Activated CD4-positive, alpha-beta T cell treated with anti-CD3 and anti-CD28 coated beads, Interleukin-2, Interleukin-6, amounts not matched to agents 100 ng/mL and 50 ng/mL, durations not matched to agents 16 hours and 8 hours (primary cell): Measurements from ENCODE around the gene SH3PXD2A.

Experiments
- DNase-seq: peaks from one replicate; pipeline ENCODE4 v3.0.0-alpha.2; 2020

SH3PXD2A gene

DNA sequence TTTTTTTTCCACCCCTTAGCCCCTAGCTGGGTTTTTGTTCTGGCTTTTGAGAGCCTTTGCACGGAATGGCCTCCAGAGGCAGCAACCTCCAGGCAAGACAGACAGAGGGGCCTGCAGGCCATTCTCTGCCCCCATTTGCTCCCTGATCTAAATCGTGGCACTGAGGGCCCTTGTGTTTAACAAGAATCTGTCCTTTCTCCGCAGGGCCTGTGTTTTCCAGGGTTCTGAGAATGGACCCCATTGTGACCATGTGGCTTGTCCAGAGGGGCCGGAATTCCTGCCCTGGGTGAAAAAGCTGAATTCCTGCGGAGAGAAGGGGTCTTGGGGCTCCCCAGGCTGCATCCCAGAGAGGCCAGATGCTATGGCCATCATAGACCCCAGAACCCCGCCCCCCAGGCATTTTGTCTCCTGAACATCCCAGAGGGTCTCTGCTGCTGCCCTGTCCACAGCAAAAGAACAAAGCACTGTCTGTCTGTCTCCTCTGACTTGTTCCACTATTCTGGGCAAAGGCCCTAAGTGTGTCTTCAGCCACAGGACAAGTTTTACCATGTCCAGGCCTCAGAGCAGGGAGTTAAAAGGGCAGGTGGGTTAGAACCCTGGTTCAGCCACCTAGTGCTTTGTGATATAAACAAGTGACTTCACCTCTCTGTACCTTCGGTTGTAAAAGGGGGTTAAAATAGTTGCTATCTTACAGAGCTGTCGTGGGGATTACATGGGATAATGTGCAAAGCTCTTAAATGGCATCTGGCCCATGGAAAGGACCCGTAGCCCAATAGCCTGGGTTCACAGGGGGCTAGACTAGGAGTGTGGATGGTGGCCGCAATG, 155.6 kb downstream of the SH3PXD2A start:
- no peak for DNase-seq

GRCh38 chr10:103698266-103698665, 157.1 kb downstream of the SH3PXD2A start:
- DNase-seq = no peak

DNA sequence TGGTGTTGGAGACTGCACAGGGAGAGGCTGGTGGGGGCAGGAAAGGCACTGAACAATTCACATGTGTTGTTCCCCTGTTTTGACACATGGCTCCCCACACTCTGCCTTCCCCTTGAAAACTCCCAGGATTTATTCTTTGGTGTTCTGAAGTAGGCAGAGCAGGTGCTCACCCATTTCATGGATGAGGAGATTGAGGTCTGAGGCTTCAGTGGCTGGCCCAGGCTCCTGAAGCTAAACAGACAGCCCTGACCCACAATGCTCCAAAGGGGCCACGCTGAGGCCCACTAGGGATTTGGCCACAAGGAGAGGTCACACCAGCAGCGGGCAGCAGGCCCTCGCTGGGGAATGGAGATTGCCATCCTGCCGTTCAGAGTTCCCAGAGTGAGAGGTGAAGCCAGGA, 157.6 kb downstream of the SH3PXD2A start:
- DNase-seq = no peak

- peak; percentile 91 for DNase-seq
Measured at GRCh38 chr10:103696411-103697145, 158.8 kb downstream of the SH3PXD2A start.

DNA sequence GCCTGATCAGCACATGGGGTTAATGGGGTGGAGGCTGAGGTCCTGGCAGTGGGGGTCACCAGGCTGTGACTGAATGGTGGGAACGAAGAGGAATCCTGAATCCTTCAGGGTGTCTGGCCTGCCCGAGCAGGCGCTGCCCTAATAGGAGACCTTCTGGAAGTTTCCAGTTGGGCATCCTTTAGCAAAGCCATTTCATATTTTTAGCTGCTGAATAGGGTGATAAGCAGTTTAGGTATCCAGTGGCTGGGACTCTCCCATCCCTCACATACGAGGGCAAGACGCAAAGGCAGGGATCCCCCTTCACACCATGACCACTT, 159.3 kb downstream of the SH3PXD2A start:
- no peak for DNase-seq

- no peak for DNase-seq
Measured at GRCh38 chr10:103695584-103696005, 159.8 kb downstream of the SH3PXD2A start.

GRCh38 chr10:103693812-103694205, 161.6 kb downstream of the SH3PXD2A start:
- DNase-seq = no peak

GRCh38 chr10:103692952-103693811, 162.2 kb downstream of the SH3PXD2A start:
- peak; percentile 30 for DNase-seq

DNA sequence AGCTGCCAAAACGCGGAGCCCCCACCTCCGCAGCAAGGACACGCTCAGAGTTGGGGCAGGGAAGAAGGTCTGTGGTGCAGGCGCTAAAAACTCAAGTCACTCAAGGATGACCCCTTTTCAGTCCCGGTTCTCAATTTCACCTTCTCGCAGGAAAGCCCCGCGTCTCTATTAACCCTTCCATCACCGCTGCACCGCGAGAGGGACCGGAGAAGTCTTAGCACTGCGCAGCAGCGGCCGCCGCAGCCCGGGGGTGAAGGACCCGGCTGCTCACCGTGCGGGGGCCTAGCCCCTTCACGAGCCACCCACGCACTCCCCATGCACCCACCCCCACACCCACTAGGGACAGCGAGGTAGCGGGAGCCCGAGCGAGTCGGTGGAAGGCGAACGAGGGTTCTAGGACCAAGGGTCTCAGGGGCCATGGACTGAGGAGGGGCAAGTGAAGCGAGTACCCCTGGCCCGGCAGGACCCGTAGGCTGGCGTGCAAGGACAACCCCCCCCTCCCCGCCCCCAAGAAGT, 162.9 kb downstream of the SH3PXD2A start:
- no peak for DNase-seq

DNA sequence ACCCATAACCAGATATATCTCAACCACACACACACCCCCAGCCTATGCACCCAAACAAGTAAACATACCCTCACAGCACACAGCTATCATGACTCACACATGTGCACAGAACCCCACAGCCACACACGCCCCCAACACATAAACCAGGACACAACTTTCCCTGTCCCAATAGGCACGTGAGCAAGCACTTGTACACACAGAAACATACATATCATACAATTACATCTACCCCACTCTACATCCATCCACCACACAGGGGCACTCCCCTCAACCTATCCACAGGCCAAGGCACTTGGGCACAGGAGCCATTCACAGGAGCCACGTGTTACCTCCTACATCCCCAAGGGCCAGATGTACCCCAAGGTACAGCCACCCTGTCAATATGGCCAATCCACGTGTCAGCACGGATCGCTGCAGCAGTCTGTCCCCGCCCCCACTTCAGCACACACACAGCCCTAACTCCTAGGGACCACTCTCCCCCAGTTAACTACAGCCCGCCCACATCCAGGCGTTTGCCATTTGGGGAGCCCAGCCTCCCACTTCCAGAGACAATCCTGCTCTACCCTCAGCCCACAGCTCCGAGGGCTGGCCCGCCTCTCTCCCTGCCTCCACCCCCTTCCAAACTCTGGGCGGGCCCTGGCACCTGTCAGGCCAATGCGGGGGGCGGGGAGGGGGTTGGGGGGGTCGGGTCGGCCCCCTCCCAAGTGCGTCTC, 163.5 kb downstream of the SH3PXD2A start:
- DNase-seq = no peak

GRCh38 chr10:103691267-103691666, 164.1 kb downstream of the SH3PXD2A start:
- no peak for DNase-seq

DNA sequence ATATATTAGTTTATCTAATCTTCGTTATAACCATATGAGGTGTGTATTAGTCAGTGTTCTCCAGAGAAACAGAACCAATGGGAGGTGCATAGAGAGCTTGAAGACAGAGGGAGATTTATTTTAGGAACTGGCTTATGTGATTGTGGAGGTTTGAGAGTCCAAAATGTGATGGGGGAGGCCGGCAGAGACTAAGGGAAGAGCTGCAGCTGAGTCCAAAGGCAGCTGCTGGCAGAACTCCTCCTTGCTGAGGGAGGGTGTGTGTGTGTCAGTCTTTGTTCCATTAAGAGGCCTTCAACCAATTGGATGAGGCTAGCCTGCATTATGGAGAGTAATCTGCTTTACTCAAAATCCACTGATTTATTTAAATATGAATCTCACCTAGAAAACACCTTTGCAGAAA, 165.1 kb downstream of the SH3PXD2A start:
- DNase-seq = no peak

GRCh38 chr10:103688491-103688890, 166.9 kb downstream of the SH3PXD2A start:
- no peak for DNase-seq

DNA sequence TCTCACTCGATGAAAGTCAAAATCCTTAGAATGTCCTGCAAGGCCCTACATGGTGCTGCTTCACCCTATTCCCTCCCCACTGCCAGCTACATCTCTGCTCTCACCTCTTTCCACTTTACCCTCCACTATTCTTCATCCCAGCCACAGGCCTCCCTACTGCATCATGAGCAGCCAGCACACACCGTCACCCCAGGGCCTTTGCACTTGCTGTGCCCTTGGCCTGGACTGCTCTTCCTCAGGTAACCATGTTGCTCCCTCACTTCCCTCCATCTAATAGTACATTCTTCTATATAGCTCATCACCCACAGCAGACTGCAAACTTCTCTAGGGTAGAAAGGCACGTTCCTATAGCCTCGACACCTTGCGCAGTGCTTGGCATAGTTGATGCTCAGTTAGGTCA, 167.7 kb downstream of the SH3PXD2A start:
- DNase-seq = no peak

GRCh38 chr10:103687172-103687571, 168.2 kb downstream of the SH3PXD2A start:
- no peak for DNase-seq

DNA sequence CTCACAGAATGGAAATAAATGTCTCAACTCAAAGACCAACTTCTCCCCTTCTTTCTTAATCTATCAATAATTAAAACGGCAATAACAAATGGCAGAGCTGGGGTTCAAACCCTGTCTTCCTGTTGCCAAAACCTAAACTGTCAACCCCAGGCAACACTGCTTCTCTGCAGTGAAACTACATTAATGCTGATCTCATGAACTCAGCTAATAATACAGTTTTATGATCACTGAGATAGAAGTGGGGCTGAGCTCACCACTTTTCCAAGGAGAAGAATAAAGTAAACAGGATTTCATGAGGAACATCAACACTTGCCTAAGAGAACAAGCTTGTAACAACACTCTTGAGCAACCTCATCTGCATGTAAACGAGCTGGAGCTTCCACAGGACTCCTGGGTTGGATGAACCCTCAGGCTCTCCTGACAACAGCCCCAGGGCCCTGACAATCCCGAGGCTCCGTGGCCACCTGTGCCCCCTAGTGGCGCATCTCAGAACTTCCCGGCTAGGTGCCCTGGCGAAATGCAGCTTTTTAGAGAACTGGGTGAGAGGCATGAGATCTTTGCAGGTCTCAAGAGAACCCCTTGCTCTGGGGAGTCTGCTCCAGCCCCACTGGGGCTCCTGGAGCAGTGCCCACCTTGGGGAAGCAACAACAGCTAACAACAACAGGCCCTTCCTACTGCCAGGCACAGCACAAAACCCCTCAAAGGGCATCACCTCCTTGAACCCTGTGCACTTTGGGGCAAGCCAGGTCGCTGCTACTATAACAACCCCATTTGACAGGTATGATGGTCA, 169.3 kb downstream of the SH3PXD2A start:
- peak; percentile 82 for DNase-seq

DNA sequence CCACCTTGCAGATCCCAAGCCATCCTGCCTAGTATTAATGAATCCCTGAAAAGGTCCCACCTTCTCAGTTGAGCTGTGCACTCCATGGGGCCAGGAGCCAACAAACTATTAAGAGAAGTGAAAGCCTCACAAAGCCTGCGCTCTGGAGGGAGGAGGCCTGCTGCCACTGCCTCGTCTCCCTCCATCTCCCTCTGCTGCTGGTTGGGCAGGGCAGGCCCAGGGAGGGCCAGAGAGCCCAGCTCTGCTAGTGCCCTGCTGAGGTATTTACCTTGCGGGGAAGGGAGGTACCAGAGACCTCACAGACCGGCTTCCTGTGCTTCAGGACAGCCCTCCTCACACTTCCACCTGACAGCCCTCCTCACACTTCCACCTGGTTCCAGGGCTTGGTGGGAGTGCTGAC, 171.5 kb downstream of the SH3PXD2A start:
- DNase-seq = no peak

DNA sequence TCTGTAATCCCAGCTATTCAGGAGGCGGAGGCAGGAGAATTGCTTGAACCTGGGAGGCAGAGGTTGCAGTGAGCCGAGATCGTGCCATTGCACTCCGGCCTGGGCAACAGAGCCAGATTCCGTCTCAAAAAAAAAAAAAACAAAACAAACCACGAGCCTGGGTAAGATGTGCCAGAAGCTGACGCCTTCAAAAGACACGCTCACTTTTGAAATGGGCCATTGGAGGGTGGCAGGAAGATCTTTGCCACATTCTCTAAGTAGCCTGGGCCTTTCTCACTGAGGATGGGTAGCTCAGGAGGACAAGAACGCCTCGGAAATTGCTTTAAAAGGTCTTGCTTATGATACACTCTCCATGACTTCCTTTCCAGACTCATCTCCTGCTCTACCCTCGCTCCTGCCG, 172.7 kb downstream of the SH3PXD2A start:
- no peak for DNase-seq

GRCh38 chr10:103681617-103682399, 173.6 kb downstream of the SH3PXD2A start:
- DNase-seq = no peak

GRCh38 chr10:103680869-103681236, 174.5 kb downstream of the SH3PXD2A start:
- no peak for DNase-seq
